NCI-H1436 treated with DMSO at 0.1 percent for 48 hours (cell line): ENCODE data around the gene SCG2.

Experiments used
- DNase-seq: peaks from one replicate; lab custom pipeline; 2025; lab: John Stamatoyannopoulos, UW

The SCG2 gene, protein sequence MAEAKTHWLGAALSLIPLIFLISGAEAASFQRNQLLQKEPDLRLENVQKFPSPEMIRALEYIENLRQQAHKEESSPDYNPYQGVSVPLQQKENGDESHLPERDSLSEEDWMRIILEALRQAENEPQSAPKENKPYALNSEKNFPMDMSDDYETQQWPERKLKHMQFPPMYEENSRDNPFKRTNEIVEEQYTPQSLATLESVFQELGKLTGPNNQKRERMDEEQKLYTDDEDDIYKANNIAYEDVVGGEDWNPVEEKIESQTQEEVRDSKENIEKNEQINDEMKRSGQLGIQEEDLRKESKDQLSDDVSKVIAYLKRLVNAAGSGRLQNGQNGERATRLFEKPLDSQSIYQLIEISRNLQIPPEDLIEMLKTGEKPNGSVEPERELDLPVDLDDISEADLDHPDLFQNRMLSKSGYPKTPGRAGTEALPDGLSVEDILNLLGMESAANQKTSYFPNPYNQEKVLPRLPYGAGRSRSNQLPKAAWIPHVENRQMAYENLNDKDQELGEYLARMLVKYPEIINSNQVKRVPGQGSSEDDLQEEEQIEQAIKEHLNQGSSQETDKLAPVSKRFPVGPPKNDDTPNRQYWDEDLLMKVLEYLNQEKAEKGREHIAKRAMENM

GRCh38 chr2:223601932-223602666, at the start of gene SCG2:
Gene SCG2, minus strand, starts transcription at chr2:223602361. Its CDS starts 3,079 bp downstream, at chr2:223599282.
- DNase-seq: peak; percentile 68

DNA sequence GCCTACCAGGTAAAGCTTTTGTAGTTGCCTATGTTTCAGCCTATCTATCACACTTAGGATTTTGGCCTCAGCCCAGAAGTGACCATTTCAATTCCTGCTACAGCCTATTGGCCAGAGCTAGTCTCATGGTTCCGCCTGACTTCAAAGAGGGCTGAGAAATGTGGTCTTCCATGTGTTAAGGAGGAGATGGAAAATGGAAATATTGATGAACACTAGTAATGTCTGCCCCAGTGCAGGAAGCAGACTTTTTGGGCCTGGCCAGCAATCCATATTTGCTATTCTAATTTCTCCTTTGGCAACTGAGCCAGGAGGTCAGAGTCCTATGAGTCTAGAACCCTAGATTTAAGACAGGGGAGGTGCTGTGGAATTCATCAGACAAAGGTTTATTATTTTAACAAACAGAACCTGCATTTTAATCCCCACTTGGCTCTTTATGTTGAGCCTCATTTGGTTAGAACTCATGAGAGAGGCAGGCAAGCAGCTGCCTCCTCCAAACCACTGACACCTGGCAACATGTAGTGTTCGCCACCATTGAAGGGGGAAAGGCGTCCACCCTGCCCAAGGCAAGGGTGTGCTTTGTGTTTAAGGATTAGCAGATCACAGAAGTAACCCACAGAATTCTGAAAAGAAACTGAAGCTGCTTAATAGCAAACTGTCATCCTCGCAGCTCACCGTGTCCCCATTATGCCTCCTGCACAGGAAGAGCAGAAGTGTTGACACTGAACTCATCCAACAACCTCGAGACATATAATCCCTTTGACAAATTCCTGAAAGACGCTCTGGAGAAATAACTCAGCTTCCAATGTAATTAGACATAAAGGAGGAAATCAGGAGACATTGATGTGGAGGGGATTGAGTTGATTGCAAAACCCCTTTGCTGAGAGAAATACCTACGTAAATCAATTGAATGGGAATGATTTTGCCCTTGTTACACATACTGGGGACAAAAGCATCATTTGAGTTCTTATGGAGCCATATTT, 47.7 kb upstream of the SCG2 start:
- DNase-seq: no peak

DNA sequence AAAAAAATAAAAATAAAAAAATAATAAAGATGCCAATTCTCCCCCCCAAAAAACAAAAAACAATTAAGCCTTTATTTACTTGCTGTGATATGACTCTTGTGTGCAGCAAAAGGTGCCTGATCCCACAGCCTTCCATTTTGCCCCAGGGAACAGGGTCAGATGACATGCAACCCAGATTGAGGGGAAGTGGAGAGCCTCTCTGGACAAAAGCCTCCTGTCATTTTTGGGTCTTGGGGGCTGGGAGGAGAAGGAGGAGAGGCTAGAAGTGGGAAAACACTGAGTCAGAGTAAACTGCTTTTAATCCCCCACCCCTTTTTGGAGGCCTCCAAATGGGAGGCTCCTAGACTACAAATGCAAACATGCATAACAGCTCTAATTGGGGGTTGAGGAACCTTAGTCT, 46.6 kb upstream of the SCG2 start:
- no peak for DNase-seq

DNA sequence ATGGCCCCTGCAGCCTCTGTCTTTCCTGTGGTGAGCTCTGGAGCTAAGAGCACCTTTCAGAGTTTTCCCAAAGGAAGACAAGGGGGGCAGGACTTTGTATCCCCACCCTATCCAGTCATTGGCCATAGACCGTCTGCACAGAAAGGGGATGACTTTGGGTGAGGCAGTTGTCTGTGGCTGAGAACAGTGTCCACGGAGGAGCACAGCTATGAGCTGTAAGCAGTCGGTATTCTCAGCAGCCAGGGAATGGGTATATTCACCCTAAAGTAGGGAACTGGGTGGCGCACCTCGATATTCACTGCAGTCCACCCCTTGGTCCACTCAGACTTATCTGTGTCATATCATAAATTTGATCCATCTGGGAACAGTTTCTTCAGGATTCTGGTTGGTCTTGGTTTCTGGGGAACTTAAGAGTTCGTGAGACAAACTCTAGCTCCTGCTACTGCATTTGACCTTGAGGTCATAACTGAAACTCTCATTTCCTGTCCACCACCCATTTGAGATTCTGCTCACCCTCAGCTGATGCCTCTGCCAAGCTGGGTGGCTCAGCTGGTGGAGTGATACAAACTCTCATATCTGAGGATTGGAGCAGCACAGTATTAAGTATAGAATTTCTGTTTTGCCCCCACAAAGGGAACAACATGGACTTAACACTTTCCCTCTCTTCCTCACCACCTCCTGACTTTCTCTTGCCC, 45.2 kb upstream of the SCG2 start:
- no peak for DNase-seq

DNA sequence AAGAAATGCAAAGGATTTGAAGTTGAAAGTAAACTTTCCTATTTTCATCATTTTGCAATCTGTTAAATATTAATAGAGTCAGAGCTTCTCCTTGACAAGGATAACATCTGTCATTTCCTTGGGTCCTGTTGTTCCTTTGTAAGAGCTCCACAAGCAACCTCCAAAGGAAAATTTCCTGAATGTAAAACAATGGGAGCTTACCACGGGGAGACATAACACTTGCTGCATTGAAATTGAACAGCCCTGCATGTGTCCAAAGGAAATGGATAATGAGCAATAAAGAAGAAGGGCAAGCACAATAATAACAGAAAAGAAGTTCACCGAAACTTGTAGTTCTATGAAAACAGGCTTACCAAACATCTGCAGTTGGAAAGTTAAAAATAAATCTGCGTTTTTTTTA, 42.0 kb upstream of the SCG2 start:
- no peak for DNase-seq

DNA sequence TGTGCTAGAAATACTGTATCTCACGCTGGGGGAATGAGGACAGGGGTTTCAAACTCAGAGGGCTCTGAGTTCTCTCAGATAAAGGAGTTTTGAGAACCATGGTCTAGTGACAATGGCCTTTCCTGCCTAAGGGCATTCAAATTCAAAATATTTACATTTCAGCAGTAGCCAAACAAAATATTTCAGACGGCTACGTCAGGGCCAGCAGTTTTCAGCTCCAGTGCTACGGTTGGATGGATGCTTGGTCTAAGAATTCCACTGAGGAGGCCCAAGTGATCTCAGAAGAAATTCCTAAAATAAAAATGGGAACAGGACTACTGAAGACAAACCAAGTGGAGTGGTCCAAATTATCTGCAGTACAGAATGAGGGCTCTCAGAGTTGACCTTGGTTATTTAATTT, 41.1 kb upstream of the SCG2 start:
- no peak for DNase-seq

GRCh38 chr2:223642506-223642905, 40.3 kb upstream of the SCG2 start:
- no peak for DNase-seq

DNA sequence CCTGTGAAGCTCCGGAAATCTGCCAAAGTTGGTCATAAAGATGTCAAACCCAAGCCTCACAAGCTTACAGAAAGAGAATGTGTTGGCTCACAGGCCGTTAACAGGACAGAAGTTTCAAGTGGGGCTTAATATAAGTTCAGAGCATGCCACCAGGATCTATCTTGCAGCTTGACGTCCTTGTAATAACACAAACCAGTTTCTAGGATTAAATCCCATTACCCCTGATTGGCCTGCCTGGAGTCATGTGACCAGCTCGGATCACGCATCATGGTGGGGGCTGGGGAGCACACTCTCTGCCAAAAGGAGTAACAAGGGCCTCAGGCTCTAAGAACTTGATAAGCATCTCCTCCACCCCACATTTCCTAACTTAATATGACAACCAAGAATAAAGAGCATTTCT, 38.9 kb upstream of the SCG2 start:
- no peak for DNase-seq

- DNase-seq: no peak
Observed at GRCh38 chr2:223635080-223635479, 32.9 kb upstream of the SCG2 start.

DNA sequence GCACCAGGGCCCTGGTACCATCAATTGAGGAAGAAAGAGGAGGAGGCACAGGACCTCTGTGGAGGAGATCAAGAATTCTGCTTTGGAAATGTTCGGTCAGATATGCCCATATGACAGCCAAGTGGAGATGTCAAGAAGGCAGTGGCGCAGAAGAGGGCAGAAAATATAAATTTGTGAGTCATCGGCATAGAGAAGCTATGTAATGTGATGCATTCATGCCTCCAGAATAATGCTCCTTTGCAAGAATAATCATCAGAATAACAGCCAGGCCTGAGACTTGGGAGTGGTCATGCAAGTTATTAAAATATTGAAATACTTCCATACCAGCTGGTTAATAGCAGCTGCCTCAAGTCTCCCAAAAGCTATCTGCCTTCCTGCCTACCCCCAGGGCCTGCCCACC, 32.1 kb upstream of the SCG2 start:
- DNase-seq: no peak

DNA sequence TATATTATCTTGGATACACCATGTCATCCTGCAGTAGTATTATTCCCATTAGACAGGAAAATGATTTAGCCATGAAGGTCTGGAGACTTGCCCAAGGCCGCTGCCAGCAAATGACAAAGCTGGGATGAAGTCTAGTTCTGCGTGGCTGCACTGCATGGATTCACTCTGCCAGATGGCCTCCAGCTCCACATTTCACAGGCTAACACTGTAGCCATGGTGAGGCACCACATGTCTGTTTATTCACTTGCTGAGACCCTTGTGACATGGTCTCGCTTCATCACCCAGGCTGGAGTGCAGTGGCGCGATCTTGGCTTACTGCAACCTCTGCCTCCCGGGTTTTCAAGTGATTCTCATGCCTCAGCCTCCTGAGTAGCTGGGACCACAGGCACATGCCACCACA, 31.5 kb upstream of the SCG2 start:
- no peak for DNase-seq

- no peak for DNase-seq
Observed at GRCh38 chr2:223632826-223633225, 30.7 kb upstream of the SCG2 start.

- DNase-seq: no peak
Observed at GRCh38 chr2:223626716-223627115, 24.6 kb upstream of the SCG2 start.

DNA sequence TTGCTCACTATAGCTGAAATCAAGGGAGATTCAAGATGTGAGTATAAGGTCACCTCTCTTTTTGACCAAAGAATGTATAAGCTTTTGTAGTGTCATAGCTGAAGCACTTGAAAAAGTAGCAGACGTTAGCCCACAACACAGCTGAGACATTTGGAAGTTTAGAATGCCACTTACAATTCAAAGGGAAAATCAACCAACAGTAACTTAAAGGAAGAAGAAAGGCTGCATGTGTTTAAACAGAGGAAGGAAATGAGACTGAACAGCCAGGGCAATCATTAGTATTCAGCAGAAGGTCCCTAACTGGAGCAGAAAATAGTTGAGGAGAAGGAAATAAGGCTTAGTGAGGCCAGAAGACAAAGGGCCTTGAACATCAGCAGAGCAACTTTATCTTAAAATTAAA, 23.5 kb upstream of the SCG2 start:
- no peak for DNase-seq

- DNase-seq: no peak
Observed at GRCh38 chr2:223621901-223622300, 19.7 kb upstream of the SCG2 start.

DNA sequence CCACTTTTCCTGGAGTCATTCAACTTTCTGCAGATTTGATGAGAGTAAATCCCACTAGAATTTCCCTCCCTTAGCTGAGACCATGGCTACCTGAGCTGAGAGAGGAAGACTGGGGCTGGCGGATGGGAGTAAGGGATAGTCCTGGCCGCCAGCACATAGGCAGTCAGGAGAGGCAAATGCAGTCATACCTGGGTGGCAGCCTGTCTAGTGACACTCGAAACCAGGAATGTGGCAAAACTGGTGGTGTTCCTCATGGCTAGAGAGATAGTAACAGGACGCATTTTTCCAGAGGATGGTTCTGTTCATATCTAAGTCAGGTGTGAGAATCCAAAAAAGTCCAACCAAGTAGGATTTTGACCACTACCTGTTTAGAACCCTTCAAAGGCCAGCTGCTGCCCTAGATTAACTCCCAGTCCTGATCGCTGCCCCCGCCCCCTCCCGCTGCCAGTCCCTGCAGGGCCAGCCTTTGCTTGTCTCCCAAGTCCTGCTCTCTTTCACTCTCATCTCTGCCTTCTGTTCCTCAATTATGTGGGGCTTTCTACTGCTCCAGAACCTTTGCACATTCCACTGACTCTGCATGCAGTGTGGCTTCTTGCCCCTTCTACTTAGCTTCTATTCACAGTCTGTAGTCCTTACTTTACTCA, 17.4 kb upstream of the SCG2 start:
- DNase-seq: no peak

DNA sequence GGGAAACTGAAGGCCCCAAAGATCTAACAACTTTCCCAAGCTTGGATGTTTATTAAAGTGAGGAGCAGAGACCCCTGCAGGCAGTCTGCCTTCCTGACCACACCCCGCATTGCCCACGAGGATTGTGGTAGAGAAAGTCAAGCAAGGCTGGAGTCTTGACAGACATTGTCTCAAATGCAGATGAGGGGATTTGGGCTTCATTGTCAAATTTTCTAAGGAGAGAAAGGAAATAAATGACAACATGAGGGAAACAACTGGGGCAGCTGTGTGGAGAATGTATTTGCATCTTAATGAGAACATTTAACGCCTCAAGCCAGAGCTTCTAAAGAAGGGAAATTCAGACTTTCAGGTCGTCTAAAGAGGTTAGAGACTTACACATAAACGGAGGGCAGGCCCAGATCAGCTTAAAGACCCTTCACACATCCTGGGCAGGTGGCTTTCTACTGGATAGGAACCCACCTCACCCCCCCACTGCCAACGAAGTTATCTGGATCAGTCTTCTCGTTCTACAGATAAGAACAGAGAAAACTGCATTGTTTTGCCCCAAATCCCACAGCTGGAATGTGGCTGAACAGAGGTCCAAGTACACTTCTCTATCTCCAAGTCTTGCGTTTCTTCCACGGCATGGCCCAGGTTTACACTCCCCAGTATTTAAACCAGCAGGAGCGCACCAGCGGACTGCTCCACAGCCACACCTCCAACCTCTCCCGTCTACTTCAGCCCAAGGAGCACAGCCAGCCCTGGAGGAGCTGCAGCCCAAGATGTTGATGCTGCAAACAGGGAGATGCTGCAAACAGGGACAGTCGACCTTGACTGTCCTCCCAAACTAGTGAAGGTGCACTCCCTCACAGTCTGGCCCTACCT, 16.2 kb upstream of the SCG2 start:
- DNase-seq: no peak

GRCh38 chr2:223614534-223614933, 12.4 kb upstream of the SCG2 start:
- DNase-seq: no peak

DNA sequence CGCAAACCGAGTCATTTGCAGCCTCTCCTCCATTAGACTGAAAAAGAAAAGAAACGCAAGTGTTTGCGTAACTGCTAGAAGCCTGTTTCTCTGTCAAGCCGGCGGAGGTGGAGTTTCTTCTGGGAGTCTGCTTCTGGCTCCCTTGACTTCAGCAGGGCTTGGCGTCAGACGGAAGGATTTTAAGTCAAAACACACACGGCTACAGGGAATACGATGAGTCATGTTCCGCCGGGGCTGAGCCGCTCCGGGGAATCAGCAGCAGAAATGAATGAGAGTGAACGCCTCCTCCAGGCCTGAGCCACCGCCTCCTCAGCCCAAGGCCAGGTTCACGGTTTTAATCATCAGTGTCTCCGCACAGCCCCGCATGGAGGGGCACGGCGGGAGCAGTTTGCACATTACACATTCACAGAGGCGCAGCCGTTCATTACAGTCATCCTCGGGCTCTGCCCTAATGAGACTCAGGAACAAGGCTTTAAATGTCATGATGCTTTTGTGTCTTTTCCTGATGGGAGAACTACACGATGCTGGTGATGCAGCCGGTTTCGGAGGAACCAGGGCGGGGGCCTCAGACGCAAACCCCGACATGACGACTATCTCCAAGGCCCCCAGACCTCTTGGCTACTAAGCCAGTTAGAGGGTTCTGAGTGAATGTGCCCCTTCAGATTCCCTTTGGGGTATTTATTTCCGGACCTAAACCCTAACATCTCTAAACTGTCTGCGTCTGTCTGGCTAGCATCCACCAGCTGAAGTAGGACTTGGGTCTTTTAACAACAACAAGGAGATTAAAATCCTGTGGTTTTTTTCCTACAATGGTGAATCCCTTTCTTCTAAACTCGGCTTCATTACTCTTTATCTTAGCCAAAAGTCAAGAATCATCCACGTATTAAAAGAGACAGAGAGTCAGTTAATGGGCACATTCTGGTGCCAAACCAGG, 11.1 kb upstream of the SCG2 start:
- peak; percentile 51 for DNase-seq
